SK-MEL-5 (cell line): ENCODE data around the gene C6orf47. TPM values are rescaled to one million over a fixed set of nuclear protein-coding genes. Genes with fewer than 3 reads are reported as not detected.
"Not testable (repeated sequence)": the region's sequence is repeated elsewhere in the genome, so short reads cannot be mapped to it uniquely, and the experiment has no call there.

Experiments
- DNase-seq: peaks from one replicate; pipeline ENCODE4 v3.0.0-alpha.2; 2016; ENCODE audit warnings: low read depth, low spot score
- in situ Hi-C: cut with HindIII; loops from 2 replicates; pipeline ENCODE4 v1.10.0; 2016; ENCODE audit warnings: low sequenced_read_pairs, high pct_unique_total_duplicates, low pct_unique_long_range_greater_than_20kb
- polyA plus RNA-seq, 2 experiments: library from polyadenylated mRNA; depleted of rRNA; stranded (reverse); fragments of >200 nt; gene quantifications; 2 replicates each; pipeline ENCODE4 v1.2.3, GENCODE V29; 2015
- total RNA-seq: library from RNA; depleted of rRNA; stranded (reverse); fragments of >200 nt; shearing (Covaris generic); gene quantifications from 2 replicates; pipeline ENCODE4 v1.2.3, GENCODE V29; 2014; rRNA removed

The C6orf47 gene
- total RNA-seq: 24.5 and 25.6 TPM in 2 replicates
- 20.6 and 24.7 TPM in 2 replicates for polyA plus RNA-seq (2015; cell fraction: cytosol; rRNA removed)
- 9.0 and 12.8 TPM in 2 replicates for polyA plus RNA-seq (2015; cell fraction: nucleus; rRNA removed)

DNA sequence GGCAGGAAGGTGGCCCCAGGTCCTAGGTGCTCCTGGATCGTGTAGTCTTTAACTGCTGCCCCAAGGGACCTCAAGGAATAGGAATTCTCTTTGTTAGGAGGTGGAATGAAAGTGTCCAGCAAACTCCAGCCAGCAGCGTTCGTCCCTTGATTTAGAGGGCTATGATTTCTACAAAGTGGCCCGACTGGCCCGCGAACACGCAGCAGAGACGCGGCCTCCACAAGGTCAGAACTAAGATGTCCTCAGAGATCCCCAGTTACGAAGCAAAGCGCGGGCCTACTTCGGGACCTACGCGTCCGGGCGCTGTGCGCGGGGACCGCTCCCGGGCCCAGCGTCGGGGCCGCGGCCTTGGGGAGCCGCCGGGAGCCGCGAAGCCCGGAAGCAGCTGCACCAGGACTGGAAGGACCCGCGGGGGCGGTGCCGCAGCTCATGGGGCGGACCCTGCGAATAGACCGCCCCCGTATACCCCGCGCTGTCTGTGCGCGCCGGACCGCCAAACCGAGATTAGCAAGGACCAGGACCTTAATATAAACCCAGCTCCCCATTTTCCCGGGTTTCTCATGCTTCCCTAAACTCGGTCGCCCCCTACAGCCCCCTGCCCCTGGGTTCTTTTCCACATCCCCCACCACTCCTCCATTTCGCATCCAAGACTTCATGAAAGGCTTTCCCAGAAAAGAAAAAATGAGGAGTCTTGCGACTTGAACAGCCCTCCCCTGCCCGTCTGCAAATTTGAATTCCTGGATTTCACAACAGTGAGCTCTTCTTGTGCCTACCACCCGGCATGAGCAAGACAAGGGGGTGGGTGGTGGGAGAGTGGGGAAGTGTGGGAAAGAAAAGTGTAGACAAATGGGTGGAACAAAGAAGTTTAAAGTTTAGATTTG is at the start of gene C6orf47:
C6orf47 (minus strand) TSS at position 398 of the 881 bp plus-strand sequence. CDS start 831 bp downstream, outside the sequence.
- in situ Hi-C loops: no loop called here
- peak; percentile 73 for DNase-seq

- DNase-seq, in situ Hi-C loops: not testable (repeated sequence)
Measured at GRCh38 chr6:31709157-31709556, 48.6 kb upstream of the C6orf47 start.

DNA sequence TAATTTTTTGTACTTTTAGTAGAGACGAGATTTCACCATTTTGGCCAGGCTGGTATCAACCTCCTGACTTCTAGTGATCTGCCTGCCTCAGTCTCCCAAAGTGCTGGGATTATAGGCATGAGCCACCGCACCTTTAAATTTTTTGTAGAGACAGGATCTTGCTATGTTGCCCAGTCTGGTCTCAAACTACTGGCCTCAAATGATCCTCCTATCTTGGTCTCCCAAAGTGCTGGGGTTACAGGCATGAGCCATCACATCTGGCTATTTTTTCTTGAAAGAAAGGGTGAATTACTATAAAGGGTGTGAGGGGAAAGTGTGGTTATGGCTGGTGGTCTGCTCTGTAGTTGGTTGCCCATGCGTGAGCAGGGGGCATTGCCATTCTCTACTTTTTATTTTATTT is 47.6 kb upstream of the C6orf47 start:
- in situ Hi-C loops: no loop called here
- no peak for DNase-seq

DNA sequence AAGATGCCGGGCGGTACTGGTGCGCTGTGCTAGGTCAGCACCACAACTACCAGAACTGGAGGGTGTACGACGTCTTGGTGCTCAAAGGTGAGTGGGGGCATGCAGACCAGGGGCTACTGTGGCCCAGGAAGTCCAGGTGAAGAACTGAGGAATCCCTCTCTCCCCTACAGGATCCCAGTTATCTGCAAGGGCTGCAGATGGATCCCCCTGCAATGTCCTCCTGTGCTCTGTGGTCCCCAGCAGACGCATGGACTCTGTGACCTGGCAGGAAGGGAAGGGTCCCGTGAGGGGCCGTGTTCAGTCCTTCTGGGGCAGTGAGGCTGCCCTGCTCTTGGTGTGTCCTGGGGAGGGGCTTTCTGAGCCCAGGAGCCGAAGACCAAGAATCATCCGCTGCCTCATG is 47.1 kb upstream of the C6orf47 start:
- in situ Hi-C loops: no loop called here
- DNase-seq: no peak

GRCh38 chr6:31706599-31706998 is 46.0 kb upstream of the C6orf47 start, which contains the start of gene LY6G6F:
Gene LY6G6F, plus strand, starts transcription at chr6:31706866. Its CDS starts 41 bp downstream, at chr6:31706907.
- in situ Hi-C loops: no loop called here
- DNase-seq: no peak

DNA sequence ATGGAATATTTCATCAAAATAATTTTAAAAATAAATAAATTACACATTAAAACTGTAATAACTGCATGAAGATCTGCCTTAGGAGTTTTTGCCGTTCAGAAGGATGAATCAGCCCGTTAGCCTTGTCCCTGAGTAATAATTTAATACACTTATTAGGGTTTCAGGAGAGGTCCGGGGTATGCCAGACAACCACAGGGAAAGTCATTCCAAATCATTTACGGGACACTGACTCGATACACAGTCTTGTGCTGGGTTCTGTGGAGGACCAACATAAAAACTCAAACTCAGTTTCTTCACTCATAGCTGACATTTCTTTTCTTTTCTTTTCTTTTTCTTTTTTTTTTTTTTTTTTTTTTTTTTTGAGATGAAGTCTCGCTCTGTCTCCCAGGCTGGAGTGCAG is 45.4 kb upstream of the C6orf47 start:
- no peak for DNase-seq
- in situ Hi-C loops: no loop called here

- peak; percentile 98 for DNase-seq
- in situ Hi-C loops: no loop called here
Measured at GRCh38 chr6:31702819-31703716, 42.5 kb upstream of the C6orf47 start, which contains the start of gene ABHD16A. Gene ABHD16A, minus strand, starts transcription at chr6:31703324. Its CDS starts 43 bp downstream, at chr6:31703281.

GRCh38 chr6:31702405-31702818 is 41.8 kb upstream of the C6orf47 start:
- in situ Hi-C loops: no loop called here

DNA sequence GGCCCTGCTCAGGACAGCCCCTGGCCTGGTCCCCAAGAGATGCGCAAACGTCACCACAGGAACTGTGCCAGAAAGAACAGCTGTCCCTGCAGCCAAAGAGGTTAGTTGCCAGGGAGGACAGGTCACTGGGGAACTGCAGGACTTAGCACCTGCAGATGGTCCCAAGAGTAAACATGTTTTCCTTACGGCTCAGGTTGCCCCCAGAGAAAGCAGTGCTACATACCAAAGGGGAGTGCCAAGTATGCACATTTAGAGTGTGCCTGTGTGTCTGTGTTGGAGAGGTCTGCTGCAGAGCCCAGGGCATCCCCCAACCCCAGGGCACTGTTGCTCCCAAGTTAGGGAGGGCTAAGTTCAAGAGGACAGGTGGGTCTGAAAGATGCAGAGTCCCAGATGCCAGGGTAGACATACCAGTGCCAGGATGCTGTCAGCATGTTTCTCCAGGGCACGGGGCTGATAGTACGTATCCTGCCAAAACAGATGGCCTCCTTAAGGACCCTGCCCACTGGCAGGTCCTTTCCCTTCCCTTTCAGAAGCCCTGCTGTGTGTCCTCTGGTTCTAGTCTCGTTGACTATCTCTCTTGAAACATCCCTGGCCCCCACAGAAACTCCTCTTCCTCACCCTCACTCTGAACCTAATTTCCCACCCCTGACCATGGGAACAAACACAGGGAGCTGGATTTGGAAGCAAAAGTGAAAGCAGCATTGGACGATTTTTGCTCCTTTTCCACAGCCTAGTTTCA is 41.3 kb upstream of the C6orf47 start:
- in situ Hi-C loops: no loop called here
- no peak for DNase-seq

More at GRCh38 chr6:31702405-31702818, 41.8 kb upstream of the C6orf47 start:
- peak; percentile 4 for DNase-seq

GRCh38 chr6:31700740-31701401 is 40.3 kb upstream of the C6orf47 start:
- in situ Hi-C loops: no loop called here
- no peak for DNase-seq

DNA sequence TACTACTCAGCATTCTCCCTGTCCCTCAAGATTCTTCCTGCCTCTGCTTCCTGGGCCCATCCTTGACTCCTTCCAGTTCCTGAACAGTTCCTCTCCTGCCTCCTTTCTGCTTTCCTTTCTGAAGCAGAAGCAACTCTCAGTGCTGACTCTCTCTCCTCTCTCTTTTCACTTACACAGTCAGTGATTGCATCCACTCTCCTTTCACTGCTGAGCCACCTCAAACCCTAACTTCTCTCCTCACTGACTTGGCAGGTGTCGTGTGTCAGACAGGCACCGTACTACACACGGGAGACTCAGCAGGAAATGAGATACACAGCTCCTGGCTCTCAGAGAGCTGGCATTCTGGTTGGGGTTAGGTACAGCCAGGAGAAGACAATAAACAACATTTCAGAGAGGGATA is 37.0 kb upstream of the C6orf47 start:
- in situ Hi-C loops: no loop called here
- no peak for DNase-seq

DNA sequence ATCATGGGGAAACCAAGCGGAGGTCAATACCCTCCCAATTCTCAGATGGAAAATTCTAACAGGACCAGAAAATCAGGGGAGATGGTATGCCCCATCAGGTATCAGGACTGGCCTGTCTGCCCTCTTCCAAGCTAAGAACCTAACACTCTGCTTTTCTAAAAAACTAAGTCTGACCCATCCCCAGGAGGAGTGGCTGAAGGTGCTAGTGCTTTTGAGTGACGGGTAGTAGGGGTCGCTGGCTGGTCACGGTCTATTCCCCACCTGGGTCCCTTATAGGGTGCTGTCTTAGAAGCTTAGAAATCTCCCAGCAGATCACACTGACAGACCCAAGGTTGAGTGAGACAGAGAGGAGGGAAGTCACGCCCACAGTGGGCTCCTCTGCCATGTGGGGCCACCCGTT is 33.0 kb upstream of the C6orf47 start:
- in situ Hi-C loops: no loop called here
- DNase-seq: no peak

DNA sequence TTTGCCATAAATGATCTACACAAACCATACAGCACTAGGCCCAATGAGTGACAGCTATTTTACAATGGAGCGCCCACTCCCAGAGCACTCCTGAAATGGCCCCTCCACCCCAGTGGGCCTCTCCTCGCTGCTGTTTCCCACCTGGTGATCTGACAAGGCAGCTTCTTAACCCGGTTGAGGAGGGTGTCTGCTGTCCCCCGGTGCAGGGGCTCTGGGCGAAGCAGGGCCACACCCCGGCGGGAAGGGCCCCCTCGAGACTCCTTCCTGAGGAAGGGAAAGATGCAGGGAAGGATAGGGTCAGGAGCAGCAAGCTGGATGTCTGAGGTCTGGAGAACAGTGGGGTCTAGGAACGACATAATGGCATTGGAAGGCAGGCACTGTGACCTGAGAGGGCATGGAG is 32.3 kb upstream of the C6orf47 start:
- in situ Hi-C loops: no loop called here
- DNase-seq: no peak

DNA sequence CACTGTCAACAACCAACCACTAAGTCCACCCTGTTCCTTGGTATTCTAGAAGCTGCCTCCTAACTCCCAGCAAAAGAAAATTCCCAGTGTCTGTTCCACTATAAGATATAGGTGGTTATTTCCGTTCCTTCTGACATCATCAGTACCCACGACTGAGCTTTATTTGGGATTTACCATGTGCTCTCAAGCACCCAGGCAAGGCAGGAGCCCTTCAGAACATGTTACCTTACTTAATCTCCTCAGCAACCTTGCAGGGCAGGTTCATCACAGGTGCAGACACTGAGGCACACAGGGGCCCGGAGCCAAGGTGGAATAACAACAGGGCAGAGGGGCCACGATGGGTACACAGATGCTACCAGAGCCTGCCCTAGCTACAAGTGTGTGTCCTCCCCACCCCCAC is 31.8 kb upstream of the C6orf47 start:
- in situ Hi-C loops: no loop called here
- DNase-seq: no peak

- DNase-seq: no peak
- in situ Hi-C loops: no loop called here
Measured at GRCh38 chr6:31691564-31692108, 31.1 kb upstream of the C6orf47 start.

- in situ Hi-C loops: no loop called here
Measured at GRCh38 chr6:31691078-31691463, 30.5 kb upstream of the C6orf47 start.

More at GRCh38 chr6:31691078-31691463, 30.5 kb upstream of the C6orf47 start:
- DNase-seq: no peak
